Measurements from ENCODE around the gene LRIF1. TPM values are rescaled to one million over a fixed set of nuclear protein-coding genes. Genes with fewer than 3 reads are reported as not detected.

Gene LRIF1
- total and polyA plus RNA-seq, 2 of the 4 experiments (the other 2 are of a cell fraction) = 5.4 to 6.8 TPM

- no peak for ATAC-seq (ENCODE audit: low read depth)
- no peak for TF ChIP-seq RCOR1 (IDR thresholded peaks at IDR 0.05; ENCODE audit: insufficient replicate concordance, low read length)
- H2BK5ac ChIP-seq (ENCODE audit: low read depth, low read length, poor library complexity, severe bottlenecking) = no peak overlapping the region
- peaks cover 9 to 14% of the 10 kb centered on the region in 2 experiments for H3K79me1 ChIP-seq (ENCODE audit: low read depth in 1 of 2, low read length in 2 of 2)
- no peaks in the 10 kb centered on the region for H3K4me1 ChIP-seq (ENCODE audit: control insufficient read depth, insufficient read depth, low read length)
- no peak overlapping the region for H3K4me2 ChIP-seq (ENCODE audit: low read depth, low read length)
- H3K18ac ChIP-seq (ENCODE audit: low read depth, low read length) = no peak overlapping the region
- H3K36me3 ChIP-seq (ENCODE audit: control insufficient read depth, insufficient read depth, low read length) = peaks cover 15% of the 10 kb centered on the region
- no peaks in the 10 kb centered on the region; the same call in 1 of the 2 replicates for H3K9me1 ChIP-seq (ENCODE audit: insufficient read depth, low read length)
- H3K4me3 ChIP-seq (ENCODE audit: insufficient read depth, low read depth, low read length) = no peak overlapping the region
- no peak overlapping the region for H2AK9ac ChIP-seq (replicated peaks; ENCODE audit: low read depth, low read length, poor library complexity)
- no peak overlapping the region for H4K8ac ChIP-seq (ENCODE audit: low read depth in 2 of 2, low read length in 2 of 2)
- H3K4ac ChIP-seq (ENCODE audit: low read depth, low read length) = no peak overlapping the region
- no peak for DNase-seq
- H2AFZ ChIP-seq (replicated peaks; ENCODE audit: low read length, poor library complexity) = no peak overlapping the region
- H3K23ac ChIP-seq (ENCODE audit: low read depth, low read length) = no peak overlapping the region
- H2BK15ac ChIP-seq (ENCODE audit: low read depth, low read length) = no peak overlapping the region
- dilution Hi-C loops (cut with HindIII; ENCODE audit: low sequenced_read_pairs, unreplicated experiment) = no loop called here
- H3K27me3 ChIP-seq (ENCODE audit: control insufficient read depth, insufficient read depth, low read length) = no peaks in the 10 kb centered on the region
- H4K91ac ChIP-seq (ENCODE audit: insufficient read depth, low read depth, low read length) = no peak overlapping the region
- no peak overlapping the region for H3K14ac ChIP-seq (replicated peaks; ENCODE audit: low read depth, low read length)
- H4K5ac ChIP-seq (ENCODE audit: low read depth, low read length) = no peak overlapping the region
- no peak overlapping the region for H2BK20ac ChIP-seq (ENCODE audit: low read depth, low read length)
- no peak overlapping the region for H2BK120ac ChIP-seq (ENCODE audit: low read depth, low read length)
- no peak overlapping the region for H2AK5ac ChIP-seq (ENCODE audit: low read depth, low read length)
- no peak overlapping the region for H3K56ac ChIP-seq (ENCODE audit: extremely low read depth, insufficient read depth, low read length)
- ChIA-PET POLR2A (ENCODE audit: unreplicated experiment) (no interaction called here), CTCF (no interaction called here)
- H3K27ac ChIP-seq (ENCODE audit: insufficient read depth, low read length) = no peak overlapping the region
- no peaks in the 10 kb centered on the region for H3K9me3 ChIP-seq (ENCODE audit: control insufficient read depth, insufficient read depth, low read length)
- BruUV-seq (replicated peaks) = no TSS peak
- H3K9ac ChIP-seq (ENCODE audit: low read depth, low read length) = no peak overlapping the region
- intact Hi-C loops (cut with micrococcal nuclease) = no loop called here
- in situ Hi-C loops (cut with MboI; ENCODE audit: low sequenced_read_pairs) = no loop called here
- H4K20me1 ChIP-seq (ENCODE audit: insufficient read depth, low read length) = peaks cover 9% of the 10 kb centered on the region; the same call in 1 of the 2 replicates
Observed at GRCh38 chr1:110953031-110953430, 10.7 kb downstream of the LRIF1 start.
